Tibial nerve (tissue), 4 donors: ENCODE results near the gene FBXL7.

Experiments
- EP300 ChIP-seq, 2 donors: sonication (generic); formaldehyde crosslinking; IDR thresholded peaks; one replicate each; pipeline ENCODE4 v1.6.1; 2017; ENCODE audit warnings: antibody characterized with exemption in 2 of 2, mild to moderate bottlenecking in 1 of 2
- TF ChIP-seq, protein P1 (sequence below), 5 experiments: fragments of 200-600 bp in 3 of 5; fragments of 450-650 bp in 2 of 5; sonication (generic) in 3 of 5; IDR thresholded peaks; one replicate each; pipeline ENCODE4 v1.5.1; 2016 to 2019; ENCODE audit warnings: antibody characterized with exemption in 5 of 5, mild to moderate bottlenecking in 3 of 5, moderate library complexity in 2 of 5

GRCh38 chr5:15806613-15807012 lies 306.6 kb downstream of the FBXL7 start:
- TF ChIP-seq, protein P1, sequence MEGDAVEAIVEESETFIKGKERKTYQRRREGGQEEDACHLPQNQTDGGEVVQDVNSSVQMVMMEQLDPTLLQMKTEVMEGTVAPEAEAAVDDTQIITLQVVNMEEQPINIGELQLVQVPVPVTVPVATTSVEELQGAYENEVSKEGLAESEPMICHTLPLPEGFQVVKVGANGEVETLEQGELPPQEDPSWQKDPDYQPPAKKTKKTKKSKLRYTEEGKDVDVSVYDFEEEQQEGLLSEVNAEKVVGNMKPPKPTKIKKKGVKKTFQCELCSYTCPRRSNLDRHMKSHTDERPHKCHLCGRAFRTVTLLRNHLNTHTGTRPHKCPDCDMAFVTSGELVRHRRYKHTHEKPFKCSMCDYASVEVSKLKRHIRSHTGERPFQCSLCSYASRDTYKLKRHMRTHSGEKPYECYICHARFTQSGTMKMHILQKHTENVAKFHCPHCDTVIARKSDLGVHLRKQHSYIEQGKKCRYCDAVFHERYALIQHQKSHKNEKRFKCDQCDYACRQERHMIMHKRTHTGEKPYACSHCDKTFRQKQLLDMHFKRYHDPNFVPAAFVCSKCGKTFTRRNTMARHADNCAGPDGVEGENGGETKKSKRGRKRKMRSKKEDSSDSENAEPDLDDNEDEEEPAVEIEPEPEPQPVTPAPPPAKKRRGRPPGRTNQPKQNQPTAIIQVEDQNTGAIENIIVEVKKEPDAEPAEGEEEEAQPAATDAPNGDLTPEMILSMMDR (IDR thresholded peaks at IDR 0.05): no peak
- TF ChIP-seq EP300 (IDR thresholded peaks at IDR 0.05): no peak
